Ovary (tissue), 9 donors: ENCODE results near the gene SBNO2. TPM values are rescaled to one million over a fixed set of nuclear protein-coding genes. Genes with fewer than 3 reads are reported as not detected.

Source experiments
- DNase-seq, 5 donors: peaks; one replicate each; pipeline ENCODE4 v3.0.0-alpha.2; 2019 to 2020
- H3K27ac ChIP-seq, 2 donors: fragments of 200-600 bp; one replicate each; pipeline versions ENCODE4 v1.5.1 to v1.8.0; 2019 to 2022
- H3K27me3 ChIP-seq: fragments of 200-600 bp; one replicate; pipeline ENCODE4 v1.8.0; 2022
- H3K36me3 ChIP-seq: fragments of 200-600 bp; sonication (generic); one replicate; pipeline ENCODE4 v1.5.1; 2019
- H3K4me1 ChIP-seq: one replicate; pipeline ENCODE4 v1.8.1; 2013; ENCODE audit warnings: mild to moderate bottlenecking, moderate library complexity; ENCODE audit not compliant: insufficient read depth
- H3K4me3 ChIP-seq: fragments of 200-600 bp; sonication (generic); one replicate; pipeline ENCODE4 v1.5.1; 2017
- H3K9me3 ChIP-seq, 2 donors: fragments of 200-600 bp in 1 of 2; sonication (generic) in 1 of 2; one replicate each; pipeline versions ENCODE4 v1.5.1 to v1.8.1; 2013 to 2019; ENCODE audit warnings: mild to moderate bottlenecking in 1 of 2, moderate library complexity in 1 of 2
- EP300 ChIP-seq: sonication (generic); formaldehyde crosslinking; IDR thresholded peaks from one replicate; pipeline ENCODE4 v1.6.1; 2017; ENCODE audit warnings: antibody characterized with exemption
- POLR2A ChIP-seq: fragments of 450-650 bp; IDR thresholded peaks from one replicate; pipeline ENCODE4 v1.6.1; 2017; ENCODE audit warnings: antibody characterized with exemption, mild to moderate bottlenecking, moderate library complexity
- WGBS, 3 donors: extraction: QIAGEN DNeasy Blood & Tissue Kit in 1 of 3; methylation state at CpG; one replicate each; pipeline versions ENCODE4 v1.1.5 to v1.1.7; 2013 to 2017; 5-methylcytosine and 5-hydroxymethylcytosine counted together
- intact Hi-C, 4 donors: fragments of 100-400 bp; cut with DNase I; formaldehyde crosslinking; loops; one replicate each; pipeline versions ENCODE4 v1.11.0 to v1.15.1; 2022 to 2023
- polyA plus RNA-seq, 2 donors: library from polyadenylated mRNA; stranded (reverse); fragments of 200-250 nt in 1 of 2; fragments of 350-450 nt in 1 of 2; fragmentation: Illumina TruSeq in 1 of 2; extraction: RNeasy Lipid Tissue Mini Kit (QIAGEN cat#74804) in 1 of 2; gene quantifications; one replicate each; pipeline ENCODE4 v1.2.3, GENCODE V29; 2013 to 2014
- total RNA-seq, 7 donors: library from RNA; depleted of rRNA in 2 of 7; stranded (reverse); fragments of >200 nt in 2 of 7; fragmentation: NEBNext Ultra II Directional in 3 of 7; extraction: Animal tissue kit (Norgen Biotek cat#: 25700) in 3 of 7; gene quantifications; one replicate each; pipeline versions ENCODE4 v1.1.0 to v1.2.4, GENCODE V29; 2016 to 2023
- TF ChIP-seq, protein P1 (sequence below), 3 donors: fragments of 450-650 bp in 2 of 3; fragments of 200-600 bp in 1 of 3; IDR thresholded peaks; one replicate each; pipeline versions ENCODE4 v1.5.1 to v1.8.0; 2016 to 2022; ENCODE audit warnings: antibody characterized with exemption in 3 of 3, mild to moderate bottlenecking in 1 of 3
- donor health status: DM: no; HTN: no; CAD: no; lungs with moderate emphysema.
- donor health status: DM: no; HTN: no; CAD: no.
- donor health status: Bipolar disorder and iron deficiency.
- donor health status: DM: yes; HTN: yes; CAD: no.
- donor health status: DM: no; HTN: no; CAD: no.
- donor health status: DM: yes; HTN: yes; CAD: no.

The SBNO2 gene
- total and polyA plus RNA-seq, 9 donors = 6.1 to 92.6 (median 60.9) TPM

GRCh38 chr19:1088416-1089010 lies 85.6 kb downstream of the SBNO2 start:
- no peak overlapping the region for H3K4me3 ChIP-seq
- intact Hi-C loops = no loop called here
- no peaks in the 10 kb centered on the region for H3K36me3 ChIP-seq
- DNase-seq = no peak
- H3K4me1 ChIP-seq = no peaks in the 10 kb centered on the region
- H3K27ac ChIP-seq = no peak overlapping the region
- H3K9me3 ChIP-seq = no peaks in the 10 kb centered on the region
- TF ChIP-seq POLR2A (no peak), EP300 (no peak)
- TF ChIP-seq, protein P1, sequence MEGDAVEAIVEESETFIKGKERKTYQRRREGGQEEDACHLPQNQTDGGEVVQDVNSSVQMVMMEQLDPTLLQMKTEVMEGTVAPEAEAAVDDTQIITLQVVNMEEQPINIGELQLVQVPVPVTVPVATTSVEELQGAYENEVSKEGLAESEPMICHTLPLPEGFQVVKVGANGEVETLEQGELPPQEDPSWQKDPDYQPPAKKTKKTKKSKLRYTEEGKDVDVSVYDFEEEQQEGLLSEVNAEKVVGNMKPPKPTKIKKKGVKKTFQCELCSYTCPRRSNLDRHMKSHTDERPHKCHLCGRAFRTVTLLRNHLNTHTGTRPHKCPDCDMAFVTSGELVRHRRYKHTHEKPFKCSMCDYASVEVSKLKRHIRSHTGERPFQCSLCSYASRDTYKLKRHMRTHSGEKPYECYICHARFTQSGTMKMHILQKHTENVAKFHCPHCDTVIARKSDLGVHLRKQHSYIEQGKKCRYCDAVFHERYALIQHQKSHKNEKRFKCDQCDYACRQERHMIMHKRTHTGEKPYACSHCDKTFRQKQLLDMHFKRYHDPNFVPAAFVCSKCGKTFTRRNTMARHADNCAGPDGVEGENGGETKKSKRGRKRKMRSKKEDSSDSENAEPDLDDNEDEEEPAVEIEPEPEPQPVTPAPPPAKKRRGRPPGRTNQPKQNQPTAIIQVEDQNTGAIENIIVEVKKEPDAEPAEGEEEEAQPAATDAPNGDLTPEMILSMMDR (IDR thresholded peaks at IDR 0.05) = no peak
- 78 to 90% (median 86%) methylated on average over 27 of the region's 27 CpGs for WGBS, 3 donors
- H3K27me3 ChIP-seq = no peaks in the 10 kb centered on the region

- no peaks in the 10 kb centered on the region for H3K4me1 ChIP-seq
- DNase-seq = no peak
- no peaks in the 10 kb centered on the region for H3K36me3 ChIP-seq
- no peaks in the 10 kb centered on the region for H3K9me3 ChIP-seq
- no peak overlapping the region for H3K4me3 ChIP-seq
- intact Hi-C loops = no loop called here
- TF ChIP-seq POLR2A (no peak), EP300 (no peak)
- TF ChIP-seq, protein P1 (IDR thresholded peaks at IDR 0.05) = no peak
- H3K27ac ChIP-seq = no peak overlapping the region
- WGBS, 3 donors = 63 to 74% (median 72%) methylated on average over 27 of the region's 27 CpGs
- no peaks in the 10 kb centered on the region for H3K27me3 ChIP-seq
Observed at GRCh38 chr19:1087813-1088415, 86.2 kb downstream of the SBNO2 start.

DNA sequence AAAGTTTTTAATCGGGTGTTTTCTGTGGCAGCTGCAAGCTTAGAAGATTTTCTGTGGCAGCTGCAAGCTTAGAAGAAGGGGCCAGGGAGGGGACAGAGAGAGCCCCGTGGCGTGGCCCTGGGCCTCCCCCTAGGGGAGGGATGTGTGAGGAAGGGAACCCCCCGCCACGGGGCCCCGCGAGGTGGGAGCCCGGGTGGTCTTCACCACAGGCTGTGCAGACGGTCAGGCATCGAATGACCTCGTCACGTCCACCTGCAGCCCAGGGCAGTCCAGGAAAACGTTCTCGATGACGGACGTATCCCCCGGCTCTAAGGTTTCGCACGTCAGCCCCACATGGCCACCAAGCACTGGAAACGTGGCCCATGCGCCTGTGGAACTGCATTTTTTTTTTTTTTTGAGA lies 87.5 kb downstream of the SBNO2 start:
- Histone ChIP-seq H3K9me3 (no peaks in the 10 kb centered on the region), H3K36me3 (no peaks in the 10 kb centered on the region), H3K27me3 (no peaks in the 10 kb centered on the region), H3K4me1 (peaks cover 4% of the 10 kb centered on the region), H3K4me3 (no peak overlapping the region), H3K27ac (no peak overlapping the region)
- TF ChIP-seq, protein P1 (IDR thresholded peaks at IDR 0.05) = no peak
- TF ChIP-seq POLR2A = no peak
- no peak for DNase-seq
- 53 to 65% (median 61%) methylated on average over 21 of the region's 21 CpGs for WGBS, 3 donors
- intact Hi-C loops = no loop called here

DNA sequence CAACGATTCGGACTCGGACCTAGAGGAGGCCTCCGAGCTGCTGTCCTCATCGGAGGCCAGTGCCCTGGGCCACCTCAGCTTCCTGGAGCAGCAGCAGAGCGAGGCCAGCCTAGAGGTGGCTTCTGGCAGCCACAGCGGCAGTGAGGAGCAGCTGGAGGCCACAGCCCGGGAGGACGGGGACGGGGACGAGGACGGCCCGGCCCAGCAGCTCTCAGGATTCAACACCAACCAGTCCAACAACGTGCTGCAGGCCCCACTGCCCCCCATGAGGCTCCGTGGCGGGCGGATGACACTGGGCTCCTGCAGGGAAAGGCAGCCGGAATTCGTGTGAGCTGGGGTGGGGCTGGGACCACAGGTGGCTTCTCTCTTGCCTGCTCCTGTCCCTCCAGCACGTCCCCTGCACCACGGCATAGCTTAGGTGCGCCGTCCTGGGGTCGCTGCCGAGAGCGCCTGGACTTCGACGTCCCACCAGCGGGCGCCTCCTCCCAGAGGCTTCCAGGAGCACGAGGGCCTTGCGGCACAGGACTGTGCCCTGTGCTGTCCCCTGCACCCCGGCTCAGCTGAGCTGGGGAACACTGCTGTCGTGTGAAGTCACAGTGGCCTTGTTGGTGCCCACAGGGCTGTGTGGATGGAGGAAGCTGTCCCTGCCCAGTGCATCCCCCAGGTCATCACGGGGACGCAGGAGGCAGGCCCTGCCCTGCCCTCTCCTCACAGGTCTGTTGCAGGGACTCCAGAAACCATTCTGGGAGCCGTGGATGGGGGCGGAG lies 88.2 kb downstream of the SBNO2 start:
- TF ChIP-seq, protein P1 (IDR thresholded peaks at IDR 0.05) = no peak
- no peak for TF ChIP-seq EP300
- TF ChIP-seq POLR2A = no peak
- no peaks in the 10 kb centered on the region for H3K9me3 ChIP-seq
- H3K4me1 ChIP-seq = peaks cover 4% of the 10 kb centered on the region
- no peak overlapping the region for H3K27ac ChIP-seq
- intact Hi-C loops = no loop called here
- H3K36me3 ChIP-seq = no peaks in the 10 kb centered on the region
- no peaks in the 10 kb centered on the region for H3K27me3 ChIP-seq
- 45 to 64% (median 53%) methylated on average over 30 to 38 of the region's 38 CpGs for WGBS, 3 donors
- no peak for DNase-seq
- H3K4me3 ChIP-seq = no peak overlapping the region
